HG03097 (cell line): ENCODE data around the gene TBX1.

ENCODE experiments used
- ATAC-seq: cut with Tn5 transposase; IDR thresholded peaks from one replicate; pipeline ENCODE4 v1.9.1; 2021; ENCODE audit not compliant: unreplicated experiment, low FRiP score

Gene TBX1

DNA sequence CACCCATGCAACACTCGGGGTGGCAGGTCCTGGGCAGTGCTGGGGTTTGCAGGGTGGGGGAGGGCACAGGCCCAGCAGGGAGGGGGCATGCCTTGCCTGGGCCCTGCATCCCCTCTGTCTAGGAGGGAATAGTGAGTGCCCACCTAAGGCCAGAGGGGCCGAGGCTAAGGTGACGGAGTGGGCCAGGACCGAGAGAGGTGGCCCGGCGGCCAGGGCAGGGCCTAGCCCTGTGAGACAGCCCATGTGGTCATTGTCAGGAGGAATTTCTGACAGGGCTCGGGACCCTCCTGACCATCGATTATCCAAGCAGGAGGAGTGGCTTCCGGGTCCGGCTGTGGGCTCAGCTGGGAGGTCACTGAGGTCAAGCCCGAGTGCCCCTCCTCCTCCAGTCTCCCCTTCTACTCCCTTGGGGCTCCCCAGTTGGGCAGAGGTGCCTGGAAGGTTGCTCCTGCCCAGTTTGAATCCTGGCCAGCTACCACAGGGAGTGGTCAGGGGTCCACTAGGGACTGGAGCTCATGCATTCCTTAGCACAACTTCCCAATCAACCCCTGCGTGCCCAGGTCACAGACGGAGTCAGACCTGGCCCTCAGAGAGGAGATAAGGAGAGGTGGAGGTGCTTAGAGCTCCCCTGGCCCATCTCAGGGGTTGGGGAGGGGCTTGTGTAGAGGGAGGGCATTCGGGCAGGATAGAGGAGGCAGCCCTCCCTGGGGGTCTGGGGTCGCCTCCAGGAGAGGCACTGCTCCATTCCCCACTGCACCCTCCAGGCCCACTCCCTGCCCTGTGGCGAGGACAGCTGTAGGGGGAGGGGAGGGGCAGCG is 22.5 kb upstream of the TBX1 start:
- no peak for ATAC-seq

- ATAC-seq = no peak
Observed at GRCh38 chr22:19738664-19739447, 21.7 kb upstream of the TBX1 start.

GRCh38 chr22:19739448-19739895 is 21.1 kb upstream of the TBX1 start:
- no peak for ATAC-seq

GRCh38 chr22:19739911-19740449 is 20.6 kb upstream of the TBX1 start:
- no peak for ATAC-seq

GRCh38 chr22:19740586-19740985 is 20.0 kb upstream of the TBX1 start:
- no peak for ATAC-seq

DNA sequence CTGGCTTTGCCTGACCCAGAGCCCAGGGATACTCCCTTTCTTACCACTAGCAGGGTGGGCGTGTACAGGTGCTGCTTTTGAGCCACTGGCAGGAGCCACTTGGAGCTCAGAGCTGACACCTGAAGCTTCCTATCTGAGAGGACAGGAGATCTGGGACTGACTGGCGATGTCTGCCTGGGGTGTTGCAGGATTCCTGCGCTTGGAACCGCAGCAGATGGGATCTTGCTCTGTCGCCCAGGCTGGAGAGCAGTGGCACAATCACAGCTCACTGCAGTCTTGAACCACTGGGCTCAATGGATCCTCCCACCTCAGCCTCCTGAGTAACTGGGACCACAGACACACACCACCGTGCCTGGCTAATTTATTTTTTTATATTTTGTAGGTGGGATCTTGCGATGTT is 19.5 kb upstream of the TBX1 start:
- no peak for ATAC-seq

DNA sequence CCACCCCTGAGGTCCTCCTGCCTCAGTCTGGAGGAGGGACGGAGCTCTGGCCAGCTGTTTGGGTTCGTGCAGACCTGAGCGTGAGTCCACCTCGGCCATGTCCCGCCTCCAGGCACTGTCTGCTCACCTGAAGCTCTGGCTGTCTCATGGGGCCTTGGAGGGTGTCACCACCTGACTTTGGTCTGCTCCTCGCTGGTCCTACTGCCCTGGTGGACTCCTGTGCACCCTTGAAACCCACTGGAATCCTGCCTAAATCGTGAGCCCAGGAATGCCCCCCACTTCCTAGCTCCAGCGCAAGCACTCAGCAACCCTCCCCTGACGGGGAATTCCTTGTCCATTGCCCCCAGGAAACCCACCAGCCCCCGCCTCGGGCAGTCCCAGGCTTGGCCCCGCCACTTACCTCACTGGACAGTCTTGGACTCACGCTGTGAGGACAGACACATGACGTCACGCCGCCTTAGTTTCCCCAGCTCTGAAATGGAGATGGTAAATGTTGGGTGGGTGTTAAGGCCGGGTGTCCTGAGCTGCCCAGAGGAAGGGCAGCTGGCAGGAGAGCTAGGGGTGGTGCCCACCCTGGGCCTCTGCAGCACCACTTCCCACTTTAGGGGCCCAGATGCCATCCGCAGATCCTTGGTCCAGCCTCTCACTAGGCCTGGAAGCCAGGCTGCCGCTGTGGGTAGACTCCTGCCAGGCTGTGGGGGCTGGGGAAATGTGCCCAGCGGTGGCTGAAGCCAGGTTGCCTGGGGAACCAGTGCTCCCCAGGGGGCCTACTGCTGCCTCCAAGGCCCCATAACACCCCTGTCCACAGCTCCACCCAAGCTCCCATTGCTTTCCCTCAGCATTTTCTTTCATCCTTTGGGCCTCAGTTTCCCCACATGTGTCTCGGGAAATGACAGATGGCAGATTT is 18.2 kb upstream of the TBX1 start:
- no peak for ATAC-seq

- ATAC-seq = no peak
Observed at GRCh38 chr22:19743081-19743480, 17.5 kb upstream of the TBX1 start.

- ATAC-seq = no peak
Observed at GRCh38 chr22:19743651-19744050, 16.9 kb upstream of the TBX1 start.

- ATAC-seq = no peak
Observed at GRCh38 chr22:19744350-19745006, 16.1 kb upstream of the TBX1 start.

- no peak for ATAC-seq
Observed at GRCh38 chr22:19745155-19746101, 15.2 kb upstream of the TBX1 start.

- ATAC-seq = no peak
Observed at GRCh38 chr22:19746726-19747125, 13.9 kb upstream of the TBX1 start.

- ATAC-seq = no peak
Observed at GRCh38 chr22:19747551-19747950, 13.0 kb upstream of the TBX1 start.

- no peak for ATAC-seq
Observed at GRCh38 chr22:19748139-19748538, 12.4 kb upstream of the TBX1 start.

- no peak for ATAC-seq
Observed at GRCh38 chr22:19748991-19749664, 11.4 kb upstream of the TBX1 start.

DNA sequence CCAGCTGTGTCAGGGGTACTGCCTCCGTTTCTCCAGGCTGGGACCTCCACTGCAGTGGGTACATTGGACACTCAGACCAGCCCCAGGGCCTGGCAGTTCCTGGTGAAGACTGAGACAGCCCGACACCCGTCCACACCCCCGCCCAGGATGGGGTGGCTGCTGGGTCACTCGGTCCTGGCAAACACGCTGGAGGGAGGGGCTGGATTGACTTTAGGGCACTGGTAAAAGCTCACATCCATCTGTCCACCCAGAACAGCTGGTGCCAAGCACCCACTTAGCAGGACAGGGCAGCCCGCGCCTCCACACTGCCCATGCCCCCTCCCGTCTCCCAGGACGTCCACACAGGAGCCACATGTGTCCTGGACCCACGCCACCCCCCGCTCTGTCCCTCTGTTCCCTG is 10.7 kb upstream of the TBX1 start:
- ATAC-seq = no peak

DNA sequence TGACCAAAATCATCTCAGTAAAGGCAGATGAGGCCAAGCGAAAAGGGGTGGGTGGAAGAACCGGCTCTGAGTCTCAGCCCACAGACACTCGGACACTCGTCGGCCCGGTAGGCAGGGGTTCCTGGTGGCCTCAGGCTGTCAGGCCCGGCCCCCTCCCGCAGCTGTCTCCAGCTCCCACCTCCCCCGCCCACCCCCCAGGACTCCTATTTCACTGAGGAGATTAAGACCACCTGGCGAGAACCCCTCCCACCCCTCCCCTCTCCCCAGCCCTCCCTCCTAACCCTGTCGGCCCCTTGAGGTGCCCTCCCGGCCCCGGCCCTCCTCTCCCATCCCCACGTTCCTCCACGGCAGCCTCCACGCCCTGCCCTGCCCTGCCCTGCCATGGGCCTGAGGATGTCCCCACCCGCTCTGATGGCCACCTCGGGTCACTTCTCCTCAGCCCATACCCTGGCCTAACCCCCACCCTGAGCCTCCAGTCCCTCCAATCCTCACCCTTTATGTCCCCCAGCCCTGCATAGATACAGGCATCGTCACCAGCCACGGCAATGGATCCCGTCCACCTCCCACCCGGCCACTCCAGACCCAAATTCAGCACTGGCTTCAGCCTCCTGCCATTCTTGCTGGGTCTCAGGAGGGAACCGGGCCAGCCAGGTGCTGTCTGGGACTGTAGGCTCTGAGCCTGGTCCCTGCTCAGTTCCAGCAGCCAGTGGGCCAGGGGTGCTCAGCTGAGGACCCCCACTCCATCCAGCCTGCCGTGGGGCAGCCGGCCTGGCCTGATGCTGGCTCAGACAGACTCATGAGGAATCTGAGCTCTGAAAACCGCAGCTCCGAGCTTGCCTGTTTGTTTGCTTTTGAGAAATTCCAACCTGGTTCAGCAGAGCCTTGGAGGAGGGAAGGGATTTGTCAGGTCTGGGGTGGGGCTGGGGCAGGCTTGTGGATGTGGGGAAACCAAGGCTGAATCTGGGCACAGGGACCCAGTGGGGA is 9.8 kb upstream of the TBX1 start:
- no peak for ATAC-seq
